Liver (tissue), 9 donors: ENCODE data around the gene IKZF3. TPM values are rescaled to one million over a fixed set of nuclear protein-coding genes. Genes with fewer than 3 reads are reported as not detected.
A peak's percentile ranks its signal among the peaks of the same experiment; 100 is the strongest.

Experiments
- DNase-seq: peaks from one replicate; pipeline ENCODE4 v3.0.0-alpha.2; 2017; ENCODE audit warnings: low spot score
- H3K27ac ChIP-seq, 2 donors: one replicate each; pipeline ENCODE4 v1.7.0; 2013; ENCODE audit warnings: inconsistent platforms in 2 of 2, low read length in 2 of 2, control low read depth in 1 of 2, low read depth in 1 of 2, mild to moderate bottlenecking in 1 of 2
- H3K27me3 ChIP-seq, 4 donors: one replicate each; pipeline versions ENCODE4 v1.6.1 to v1.7.0; 2013; ENCODE audit warnings: low read length in 3 of 4, inconsistent platforms in 1 of 4, mild to moderate bottlenecking in 1 of 4, moderate library complexity in 1 of 4; ENCODE audit not compliant: control insufficient read depth in 4 of 4, insufficient read depth in 4 of 4
- H3K36me3 ChIP-seq, 4 donors: one replicate each; pipeline versions ENCODE4 v1.6.1 to v1.7.0; 2013; ENCODE audit warnings: low read length in 3 of 4, mild to moderate bottlenecking in 3 of 4, low read depth in 1 of 4, moderate library complexity in 1 of 4; ENCODE audit not compliant: control insufficient read depth in 4 of 4, insufficient read depth in 3 of 4
- H3K4me1 ChIP-seq, 4 donors: one replicate each; pipeline versions ENCODE4 v1.6.1 to v1.7.0; 2013; ENCODE audit warnings: low read length in 3 of 4, mild to moderate bottlenecking in 3 of 4, moderate library complexity in 1 of 4; ENCODE audit not compliant: control insufficient read depth in 4 of 4, insufficient read depth in 4 of 4
- H3K4me3 ChIP-seq, 3 donors: one replicate each; pipeline versions ENCODE4 v1.6.1 to v1.7.0; 2013; ENCODE audit warnings: low read length in 3 of 3, control low read depth in 1 of 3, low read depth in 1 of 3, mild to moderate bottlenecking in 1 of 3
- H3K9ac ChIP-seq, 2 donors: one replicate each; pipeline ENCODE4 v1.7.0; 2013; ENCODE audit warnings: low read length in 2 of 2, mild to moderate bottlenecking in 2 of 2, moderate library complexity in 2 of 2, control low read depth in 1 of 2, low read depth in 1 of 2
- H3K9me3 ChIP-seq, 4 donors: one replicate each; pipeline versions ENCODE4 v1.6.1 to v1.7.0; 2013; ENCODE audit warnings: low read length in 3 of 4; ENCODE audit not compliant: control insufficient read depth in 4 of 4
- EGR1 ChIP-seq, 2 donors: IDR thresholded peaks; 2 replicates each; pipeline ENCODE4 v1.6.1; 2016 to 2018; ENCODE audit warnings: antibody characterized with exemption in 2 of 2, low read depth in 2 of 2
- FOXA1 ChIP-seq: IDR thresholded peaks from 2 replicates; pipeline ENCODE4 v1.6.1; 2016; ENCODE audit warnings: antibody characterized with exemption
- FOXA2 ChIP-seq: IDR thresholded peaks from 2 replicates; pipeline ENCODE4 v1.6.1; 2016; ENCODE audit warnings: antibody characterized with exemption
- GABPA ChIP-seq, 2 donors: IDR thresholded peaks in 1 of 2; conservative IDR thresholded peaks in 1 of 2; 2 replicates each; pipeline ENCODE4 v1.6.1; 2016; ENCODE audit warnings: antibody characterized with exemption in 2 of 2, mild to moderate bottlenecking in 1 of 2, moderate library complexity in 1 of 2
- HNF4A ChIP-seq, 2 donors: conservative IDR thresholded peaks; 2 replicates each; pipeline ENCODE4 v1.6.1; 2016; ENCODE audit warnings: antibody characterized with exemption in 2 of 2, mild to moderate bottlenecking in 2 of 2
- HNF4G ChIP-seq: IDR thresholded peaks from 2 replicates; pipeline ENCODE4 v1.6.1; 2016; ENCODE audit warnings: antibody characterized with exemption
- JUND ChIP-seq, 2 donors: IDR thresholded peaks; 2 replicates each; pipeline ENCODE4 v1.6.1; 2016; ENCODE audit warnings: antibody characterized with exemption in 2 of 2
- NR2F2 ChIP-seq: IDR thresholded peaks from 2 replicates; pipeline ENCODE4 v1.6.1; 2016; ENCODE audit warnings: antibody characterized with exemption
- RAD21 ChIP-seq, 2 donors: IDR thresholded peaks; 2 replicates each; pipeline ENCODE4 v1.6.1; 2016; ENCODE audit warnings: antibody characterized with exemption in 2 of 2, mild to moderate bottlenecking in 2 of 2
- RXRA ChIP-seq, 2 donors: IDR thresholded peaks; 2 replicates each; pipeline ENCODE4 v1.6.1; 2017 to 2018; ENCODE audit warnings: antibody characterized with exemption in 2 of 2, mild to moderate bottlenecking in 1 of 2
- SP1 ChIP-seq: IDR thresholded peaks from 2 replicates; pipeline ENCODE4 v1.6.1; 2018; ENCODE audit warnings: antibody characterized with exemption, mild to moderate bottlenecking
- TAF1 ChIP-seq: conservative IDR thresholded peaks from 2 replicates; pipeline ENCODE4 v1.6.1; 2016; ENCODE audit warnings: antibody characterized with exemption, mild to moderate bottlenecking
- YY1 ChIP-seq: IDR thresholded peaks from 2 replicates; pipeline ENCODE4 v1.6.1; 2016; ENCODE audit warnings: antibody characterized with exemption, mild to moderate bottlenecking
- WGBS: extraction: QIAGEN DNeasy Blood & Tissue Kit; methylation state at CpG from one replicate; pipeline ENCODE4 v1.1.7; 2013; 5-methylcytosine and 5-hydroxymethylcytosine counted together
- polyA plus RNA-seq, 2 donors: library from polyadenylated mRNA; stranded (reverse) in 1 of 2; unstranded in 1 of 2; fragments of 200-250 nt in 1 of 2; fragments of >200 nt in 1 of 2; fragmentation: Nextera tagmentation in 1 of 2; extraction: Ambion mirVana in 1 of 2; gene quantifications; one replicate each; pipeline versions ENCODE4 v1.2.1 to v1.2.3, GENCODE V29; 2013 to 2015
- total RNA-seq, 2 donors: library from RNA; depleted of rRNA; stranded (reverse); fragments of >200 nt; gene quantifications; one replicate each; pipeline ENCODE4 v1.2.3, GENCODE V29; 2014
- TF ChIP-seq, protein P1 (sequence below): IDR thresholded peaks from 2 replicates; pipeline ENCODE4 v1.6.1; 2016; ENCODE audit warnings: antibody characterized with exemption
- TF ChIP-seq, protein P2 (sequence below): fragments of 150-350 bp; IDR thresholded peaks from 2 replicates; pipeline ENCODE4 v1.5.1; 2017; ENCODE audit warnings: improper control_type of control experiment, low read depth, low read length; ENCODE audit not compliant: missing input control
- TF ChIP-seq, protein P3 (sequence below): IDR thresholded peaks from 2 replicates; pipeline ENCODE4 v1.6.1; 2016; ENCODE audit warnings: antibody characterized with exemption
- TF ChIP-seq, protein P4 (sequence below): IDR thresholded peaks from 2 replicates; pipeline ENCODE4 v1.6.1; 2016; ENCODE audit warnings: antibody characterized with exemption, mild to moderate bottlenecking
- TF ChIP-seq, protein P5 (sequence below): IDR thresholded peaks from 2 replicates; pipeline ENCODE4 v1.6.1; 2016; ENCODE audit warnings: antibody characterized with exemption
- donor health status: healthy.
- donor health status: healthy.
- donor health status: healthy.
- donor health status: healthy.
- donor health status: healthy.

Gene IKZF3
- total and polyA plus RNA-seq, 4 donors: 0.32 to 2.3 (median 0.83) TPM

DNA sequence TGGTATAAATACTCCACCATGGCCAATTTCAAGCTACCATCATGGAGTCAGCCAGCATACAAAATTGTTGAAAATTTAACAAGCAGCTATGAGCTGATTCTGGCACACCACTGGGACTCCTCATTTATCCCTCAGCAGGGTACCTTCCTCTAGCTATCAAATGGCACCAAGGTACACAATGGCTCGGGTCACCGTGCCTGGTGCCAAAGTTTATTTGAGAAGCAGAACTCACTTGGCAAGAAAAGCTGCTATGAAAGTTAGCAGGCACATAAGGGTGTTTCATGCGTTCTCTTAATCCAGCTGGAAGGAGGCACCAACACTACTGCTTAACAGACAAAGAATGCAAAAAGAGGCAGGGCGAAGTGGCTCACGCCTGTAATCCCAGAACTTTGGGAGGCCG lies 51.6 kb downstream of the IKZF3 start:
- Histone ChIP-seq H3K9ac (no peak overlapping the region), H3K4me1 (peaks cover 0 to 6% (median 4%) of the 10 kb centered on the region in 4 donors), H3K27ac (no peak overlapping the region), H3K4me3 (no peak overlapping the region), H3K9me3 (no peaks in the 10 kb centered on the region), H3K36me3 (no peaks in the 10 kb centered on the region), H3K27me3 (no peaks in the 10 kb centered on the region)
- TF ChIP-seq, protein P1, sequence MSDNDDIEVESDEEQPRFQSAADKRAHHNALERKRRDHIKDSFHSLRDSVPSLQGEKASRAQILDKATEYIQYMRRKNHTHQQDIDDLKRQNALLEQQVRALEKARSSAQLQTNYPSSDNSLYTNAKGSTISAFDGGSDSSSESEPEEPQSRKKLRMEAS: no peak
- TF ChIP-seq, protein P2, sequence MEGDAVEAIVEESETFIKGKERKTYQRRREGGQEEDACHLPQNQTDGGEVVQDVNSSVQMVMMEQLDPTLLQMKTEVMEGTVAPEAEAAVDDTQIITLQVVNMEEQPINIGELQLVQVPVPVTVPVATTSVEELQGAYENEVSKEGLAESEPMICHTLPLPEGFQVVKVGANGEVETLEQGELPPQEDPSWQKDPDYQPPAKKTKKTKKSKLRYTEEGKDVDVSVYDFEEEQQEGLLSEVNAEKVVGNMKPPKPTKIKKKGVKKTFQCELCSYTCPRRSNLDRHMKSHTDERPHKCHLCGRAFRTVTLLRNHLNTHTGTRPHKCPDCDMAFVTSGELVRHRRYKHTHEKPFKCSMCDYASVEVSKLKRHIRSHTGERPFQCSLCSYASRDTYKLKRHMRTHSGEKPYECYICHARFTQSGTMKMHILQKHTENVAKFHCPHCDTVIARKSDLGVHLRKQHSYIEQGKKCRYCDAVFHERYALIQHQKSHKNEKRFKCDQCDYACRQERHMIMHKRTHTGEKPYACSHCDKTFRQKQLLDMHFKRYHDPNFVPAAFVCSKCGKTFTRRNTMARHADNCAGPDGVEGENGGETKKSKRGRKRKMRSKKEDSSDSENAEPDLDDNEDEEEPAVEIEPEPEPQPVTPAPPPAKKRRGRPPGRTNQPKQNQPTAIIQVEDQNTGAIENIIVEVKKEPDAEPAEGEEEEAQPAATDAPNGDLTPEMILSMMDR: no peak
- TF ChIP-seq RXRA (IDR thresholded peaks at IDR 0.05) (peak; percentile 51 to 53), EGR1 (IDR thresholded peaks at IDR 0.05; ENCODE audit: low read depth in 2 of 2) (no peak), SP1 (no peak), TAF1 (no peak), HNF4G (no peak), HNF4A (conservative IDR thresholded peaks at IDR 0.05) (peak; percentile 35 to 46), FOXA1 (no peak), FOXA2 (peak; percentile 21), JUND (IDR thresholded peaks at IDR 0.05) (no peak), RAD21 (IDR thresholded peaks at IDR 0.05) (no peak), GABPA (IDR thresholded peaks at IDR 0.05 in 1 of 2, conservative IDR thresholded peaks at IDR 0.05 in 1 of 2) (no peak), YY1 (peak; percentile 33), NR2F2 (no peak)
- TF ChIP-seq, protein P3, sequence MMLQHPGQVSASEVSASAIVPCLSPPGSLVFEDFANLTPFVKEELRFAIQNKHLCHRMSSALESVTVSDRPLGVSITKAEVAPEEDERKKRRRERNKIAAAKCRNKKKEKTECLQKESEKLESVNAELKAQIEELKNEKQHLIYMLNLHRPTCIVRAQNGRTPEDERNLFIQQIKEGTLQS: no peak
- TF ChIP-seq, protein P4, sequence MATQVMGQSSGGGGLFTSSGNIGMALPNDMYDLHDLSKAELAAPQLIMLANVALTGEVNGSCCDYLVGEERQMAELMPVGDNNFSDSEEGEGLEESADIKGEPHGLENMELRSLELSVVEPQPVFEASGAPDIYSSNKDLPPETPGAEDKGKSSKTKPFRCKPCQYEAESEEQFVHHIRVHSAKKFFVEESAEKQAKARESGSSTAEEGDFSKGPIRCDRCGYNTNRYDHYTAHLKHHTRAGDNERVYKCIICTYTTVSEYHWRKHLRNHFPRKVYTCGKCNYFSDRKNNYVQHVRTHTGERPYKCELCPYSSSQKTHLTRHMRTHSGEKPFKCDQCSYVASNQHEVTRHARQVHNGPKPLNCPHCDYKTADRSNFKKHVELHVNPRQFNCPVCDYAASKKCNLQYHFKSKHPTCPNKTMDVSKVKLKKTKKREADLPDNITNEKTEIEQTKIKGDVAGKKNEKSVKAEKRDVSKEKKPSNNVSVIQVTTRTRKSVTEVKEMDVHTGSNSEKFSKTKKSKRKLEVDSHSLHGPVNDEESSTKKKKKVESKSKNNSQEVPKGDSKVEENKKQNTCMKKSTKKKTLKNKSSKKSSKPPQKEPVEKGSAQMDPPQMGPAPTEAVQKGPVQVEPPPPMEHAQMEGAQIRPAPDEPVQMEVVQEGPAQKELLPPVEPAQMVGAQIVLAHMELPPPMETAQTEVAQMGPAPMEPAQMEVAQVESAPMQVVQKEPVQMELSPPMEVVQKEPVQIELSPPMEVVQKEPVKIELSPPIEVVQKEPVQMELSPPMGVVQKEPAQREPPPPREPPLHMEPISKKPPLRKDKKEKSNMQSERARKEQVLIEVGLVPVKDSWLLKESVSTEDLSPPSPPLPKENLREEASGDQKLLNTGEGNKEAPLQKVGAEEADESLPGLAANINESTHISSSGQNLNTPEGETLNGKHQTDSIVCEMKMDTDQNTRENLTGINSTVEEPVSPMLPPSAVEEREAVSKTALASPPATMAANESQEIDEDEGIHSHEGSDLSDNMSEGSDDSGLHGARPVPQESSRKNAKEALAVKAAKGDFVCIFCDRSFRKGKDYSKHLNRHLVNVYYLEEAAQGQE: no peak
- TF ChIP-seq, protein P5, sequence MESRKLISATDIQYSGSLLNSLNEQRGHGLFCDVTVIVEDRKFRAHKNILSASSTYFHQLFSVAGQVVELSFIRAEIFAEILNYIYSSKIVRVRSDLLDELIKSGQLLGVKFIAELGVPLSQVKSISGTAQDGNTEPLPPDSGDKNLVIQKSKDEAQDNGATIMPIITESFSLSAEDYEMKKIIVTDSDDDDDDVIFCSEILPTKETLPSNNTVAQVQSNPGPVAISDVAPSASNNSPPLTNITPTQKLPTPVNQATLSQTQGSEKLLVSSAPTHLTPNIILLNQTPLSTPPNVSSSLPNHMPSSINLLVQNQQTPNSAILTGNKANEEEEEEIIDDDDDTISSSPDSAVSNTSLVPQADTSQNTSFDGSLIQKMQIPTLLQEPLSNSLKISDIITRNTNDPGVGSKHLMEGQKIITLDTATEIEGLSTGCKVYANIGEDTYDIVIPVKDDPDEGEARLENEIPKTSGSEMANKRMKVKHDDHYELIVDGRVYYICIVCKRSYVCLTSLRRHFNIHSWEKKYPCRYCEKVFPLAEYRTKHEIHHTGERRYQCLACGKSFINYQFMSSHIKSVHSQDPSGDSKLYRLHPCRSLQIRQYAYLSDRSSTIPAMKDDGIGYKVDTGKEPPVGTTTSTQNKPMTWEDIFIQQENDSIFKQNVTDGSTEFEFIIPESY: no peak
- 59% methylated on average over 6 of the region's 6 CpGs for whole genome bisulfite sequencing
- no peak for DNase-seq
